Erythroblast (primary cell): ENCODE measurements around the gene ERICH2.
A peak's percentile ranks its signal among the peaks of the same experiment; 100 is the strongest.
"Not testable (repeated sequence)": the region's sequence is repeated elsewhere in the genome, so short reads cannot be mapped to it uniquely, and the experiment has no call there.

Source experiments
- DNase-seq, 2 experiments: peaks; one replicate each; lab custom pipeline; 2025; lab: John Stamatoyannopoulos, UW
- GATA1 ChIP-seq: IDR thresholded peaks from 2 replicates; pipeline ENCODE4 v1.6.1; 2011; ENCODE audit warnings: low read depth, mild to moderate bottlenecking, control low read depth, low read length, moderate library complexity
- POLR2A ChIP-seq: IDR thresholded peaks from 2 replicates; pipeline ENCODE4 v1.6.1; 2011; ENCODE audit warnings: mild to moderate bottlenecking, low read length

Gene ERICH2, protein sequence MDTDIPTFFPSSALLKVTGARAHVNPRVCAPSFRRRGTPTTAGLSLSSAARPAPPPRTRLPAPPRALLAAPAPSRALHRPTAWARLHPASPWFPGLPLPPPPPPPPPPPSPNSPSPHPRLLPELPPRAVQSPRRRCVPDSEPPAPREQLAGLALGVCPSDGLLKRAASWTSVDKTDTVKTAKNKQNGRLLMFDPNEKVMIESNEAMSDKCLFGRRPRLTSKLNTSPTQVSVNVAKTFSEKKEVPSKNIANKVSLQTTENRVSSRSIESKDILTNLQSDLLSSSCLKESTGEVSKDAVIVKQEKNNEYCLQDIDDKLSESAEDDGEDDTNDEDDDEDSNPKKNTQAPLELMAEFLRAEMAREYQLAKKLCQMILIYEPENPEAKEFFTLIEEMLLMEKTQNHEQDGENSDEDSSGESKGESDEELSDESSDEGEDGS

DNA sequence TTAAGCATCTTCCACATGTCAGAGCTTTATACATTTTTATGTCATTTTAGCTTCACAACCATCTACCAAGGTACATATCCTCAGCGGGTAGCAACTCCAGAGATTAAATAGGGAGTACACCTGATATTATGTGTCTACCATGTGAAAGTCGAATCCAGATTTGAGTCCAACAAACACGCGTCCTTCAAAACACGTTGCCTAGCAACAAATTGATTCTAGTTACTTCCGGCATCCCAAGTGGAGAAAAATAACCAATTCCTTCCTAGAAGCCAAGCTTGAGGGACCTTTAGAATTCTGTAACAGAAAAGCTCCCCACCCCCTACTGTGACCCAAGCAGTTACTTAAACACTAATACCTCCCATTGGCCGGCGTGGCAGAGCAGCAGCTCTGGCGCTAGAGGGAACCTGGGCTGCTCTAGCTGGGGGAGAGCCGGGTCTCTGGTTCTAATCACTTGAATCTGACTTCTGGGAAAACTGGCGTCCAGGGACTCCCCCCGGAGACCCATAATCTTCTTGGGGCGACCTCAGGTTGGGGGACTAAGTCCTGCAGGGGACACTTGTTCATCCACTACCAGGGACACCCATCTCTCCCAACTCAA, at the start of gene ERICH2:
TSS of gene ERICH2 (plus strand) at position 371 of the 598 bp plus-strand sequence. CDS start 304 bp downstream, outside the sequence.
- TF ChIP-seq GATA1, result no peak
- peak; percentile 54 for TF ChIP-seq POLR2A
- DNase-seq, result peak; percentile 64

DNA sequence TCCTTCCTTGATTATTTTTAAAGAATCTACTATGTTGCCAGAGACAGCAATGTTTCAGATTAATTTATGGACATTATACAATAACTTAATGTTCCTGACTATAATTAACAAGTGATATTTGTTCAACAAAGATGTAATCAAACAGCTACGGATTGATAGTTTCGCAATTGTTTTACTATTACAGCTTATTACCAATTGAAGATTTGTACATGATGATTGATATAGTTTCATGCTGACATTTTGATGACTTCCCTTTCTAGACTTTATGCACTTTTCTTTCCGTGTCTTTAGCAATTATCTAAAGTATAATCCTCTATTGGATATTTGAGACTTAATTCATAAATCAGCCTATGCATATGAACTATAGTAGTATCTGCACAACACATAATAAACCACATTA, 48.5 kb upstream of the ERICH2 start:
- TF ChIP-seq POLR2A (no peak), GATA1 (no peak)

GRCh38 chr2:170722301-170722700, 47.9 kb upstream of the ERICH2 start:
- TF ChIP-seq POLR2A (no peak), GATA1 (no peak)
- no peak for DNase-seq

More for the DNA sequence above, 48.5 kb upstream of the ERICH2 start:
- no peak for DNase-seq

DNA sequence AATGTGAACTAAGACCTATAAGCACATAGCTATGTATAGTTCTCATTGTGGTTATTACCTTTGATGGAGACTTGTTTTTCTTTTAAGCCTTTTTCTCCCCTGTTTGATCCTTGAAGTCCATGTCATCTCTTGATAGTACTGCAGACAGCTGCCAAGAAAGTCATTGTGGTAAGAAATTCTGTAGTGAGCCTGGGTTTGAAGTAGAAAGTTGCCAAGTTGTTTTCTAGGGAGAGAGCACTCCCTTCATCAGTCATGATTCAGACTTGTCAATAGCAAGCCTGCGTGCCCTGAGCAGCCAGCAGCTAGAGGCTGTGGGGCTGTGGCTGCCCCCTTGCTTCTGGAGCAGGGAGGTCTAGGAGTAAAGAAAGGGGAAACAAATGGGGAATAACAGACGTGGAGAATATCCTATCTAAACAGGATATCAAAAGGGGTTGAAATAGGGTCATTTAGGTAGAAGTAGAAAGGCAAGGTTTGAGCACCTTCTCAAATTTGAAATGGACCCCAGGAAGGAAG, 46.7 kb upstream of the ERICH2 start:
- DNase-seq, result no peak
- no peak for TF ChIP-seq POLR2A
- TF ChIP-seq GATA1, result no peak

DNA sequence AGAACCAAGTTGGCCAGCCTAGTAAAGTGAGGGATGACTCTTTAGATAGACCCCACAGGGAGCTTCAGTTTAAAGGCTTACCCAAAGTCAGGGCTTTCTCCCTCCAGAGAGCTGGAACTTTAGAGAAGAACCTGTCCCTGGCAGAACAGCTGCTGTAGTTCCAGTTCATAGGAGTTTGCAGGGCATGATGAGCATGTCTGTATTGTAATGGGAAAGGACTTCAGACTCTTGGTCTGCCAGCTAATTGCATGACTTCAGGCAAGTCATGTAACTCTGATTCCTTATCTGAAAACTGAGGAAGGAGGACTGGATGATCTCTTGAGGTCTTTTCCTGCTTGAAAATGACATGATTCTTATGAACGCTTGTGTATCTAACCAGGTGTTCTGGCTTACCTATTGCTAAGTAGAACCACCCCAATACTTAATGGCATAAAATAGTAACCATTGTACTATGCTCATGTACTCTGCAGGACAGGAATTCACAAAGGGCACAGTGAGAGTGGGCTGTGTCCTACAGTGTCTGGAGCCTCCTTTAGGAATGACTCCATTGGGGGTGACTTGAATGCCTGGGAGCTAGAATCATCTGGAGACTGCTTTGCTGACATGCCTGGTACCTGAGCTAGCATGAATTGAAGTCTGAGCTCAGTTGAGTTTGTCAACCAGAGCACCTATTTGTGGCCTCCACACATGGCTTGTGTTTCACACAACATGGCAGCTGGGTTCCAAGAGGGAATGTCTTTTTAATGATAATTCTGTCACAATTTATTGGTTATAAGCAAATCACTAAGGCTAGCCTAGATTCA, 36.2 kb upstream of the ERICH2 start:
- DNase-seq, result no peak
- no peak for TF ChIP-seq POLR2A
- no peak for TF ChIP-seq GATA1

GRCh38 chr2:170734601-170735000, 35.6 kb upstream of the ERICH2 start:
- DNase-seq, result not testable (repeated sequence)

GRCh38 chr2:170736628-170737027, 33.5 kb upstream of the ERICH2 start:
- no peak for DNase-seq
- TF ChIP-seq GATA1, result no peak
- TF ChIP-seq POLR2A, result no peak

DNA sequence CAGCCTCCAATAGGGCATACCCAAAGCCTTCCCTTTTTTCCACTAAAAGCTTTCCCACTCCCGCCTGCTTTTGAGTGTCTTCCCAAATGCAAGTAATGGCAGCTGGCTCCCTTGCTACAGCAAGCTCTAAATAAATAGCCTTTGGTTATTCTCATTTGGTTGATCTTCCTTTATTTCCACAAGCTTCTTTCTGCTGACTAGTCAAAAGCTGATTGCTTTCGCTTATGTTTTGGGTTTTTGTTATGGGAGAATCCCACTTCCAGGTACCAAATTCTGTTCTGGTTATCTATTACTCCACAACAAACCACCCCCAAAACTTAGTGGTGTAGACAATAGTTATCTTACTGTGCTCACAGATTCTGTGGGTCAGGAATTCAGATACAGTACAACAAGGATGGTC, 32.8 kb upstream of the ERICH2 start:
- TF ChIP-seq POLR2A (no peak), GATA1 (no peak)

GRCh38 chr2:170737821-170738220, 32.4 kb upstream of the ERICH2 start:
- TF ChIP-seq POLR2A (no peak), GATA1 (no peak)
- DNase-seq, result no peak

More for the DNA sequence above, 32.8 kb upstream of the ERICH2 start:
- no peak for DNase-seq

DNA sequence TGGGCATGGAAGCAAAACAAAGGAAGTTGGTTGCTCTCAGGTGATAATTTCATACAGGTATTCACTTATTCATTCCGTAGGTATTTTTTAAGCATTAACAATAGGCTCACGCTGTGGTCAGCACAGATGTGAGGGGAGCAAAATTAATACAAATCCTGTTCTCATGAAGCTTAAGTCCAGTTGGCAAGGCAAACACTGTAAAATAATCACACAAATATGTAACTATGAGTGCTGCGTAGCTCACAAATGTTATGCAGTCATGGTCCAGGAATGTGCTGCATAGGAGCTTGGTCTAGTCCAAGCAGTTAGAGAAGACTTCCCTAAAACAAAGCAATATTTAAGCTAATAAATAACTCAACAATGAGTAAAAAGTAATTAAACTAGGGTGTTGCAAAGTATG, 31.1 kb upstream of the ERICH2 start:
- no peak for TF ChIP-seq GATA1
- TF ChIP-seq POLR2A, result no peak
- DNase-seq, result no peak

DNA sequence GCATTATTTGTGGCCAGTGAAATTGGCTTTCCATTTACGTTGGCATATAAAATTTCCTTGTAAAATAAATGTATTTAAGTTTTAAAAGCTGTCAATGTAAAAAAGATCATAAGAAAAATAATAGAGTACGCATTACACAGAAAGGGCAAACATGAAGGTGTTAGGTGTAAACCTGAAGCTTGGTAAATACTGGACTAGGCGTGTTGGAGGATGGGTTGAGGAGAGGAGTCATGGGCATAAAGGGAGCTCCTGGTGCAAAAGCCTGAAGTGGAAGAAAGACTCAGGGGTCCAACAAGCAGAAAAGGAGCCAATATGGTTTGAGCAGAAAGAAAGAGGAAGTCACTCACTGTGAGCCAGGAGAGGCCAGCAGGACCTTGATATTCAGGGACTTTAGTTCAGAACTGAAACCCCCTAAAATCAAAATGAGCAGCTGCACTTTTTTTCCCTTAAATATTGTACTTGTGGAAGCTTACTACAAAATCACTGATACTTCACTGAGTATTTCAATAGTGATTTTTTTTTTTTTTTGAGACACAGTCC, 30.6 kb upstream of the ERICH2 start:
- no peak for DNase-seq
- no peak for TF ChIP-seq GATA1
- TF ChIP-seq POLR2A, result no peak

DNA sequence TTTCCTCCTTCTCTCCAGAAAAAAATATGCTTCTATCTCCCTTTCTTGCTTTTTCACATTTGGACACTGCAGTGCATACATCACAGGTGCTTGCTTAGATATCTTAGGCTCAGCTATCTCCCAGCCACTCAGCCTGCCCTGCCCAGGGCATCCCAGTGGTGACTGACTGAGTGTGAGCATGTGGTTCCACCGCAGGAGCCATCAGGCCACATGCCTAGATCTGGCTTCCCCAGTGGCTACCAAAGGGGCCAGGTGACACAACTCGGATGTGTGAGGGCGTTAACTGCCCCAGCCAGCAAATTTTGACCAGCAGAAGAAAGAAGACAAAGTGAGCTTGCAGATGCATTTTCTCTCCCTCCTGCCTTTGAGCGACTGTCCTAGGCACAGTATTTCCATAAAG, 29.5 kb upstream of the ERICH2 start:
- TF ChIP-seq GATA1 (no peak), POLR2A (no peak)

GRCh38 chr2:170742000-170742399, 28.2 kb upstream of the ERICH2 start:
- TF ChIP-seq POLR2A (no peak), GATA1 (no peak)

More for the DNA sequence above, 29.5 kb upstream of the ERICH2 start:
- DNase-seq, result peak in 1 of 2 experiments; percentile 7

More at GRCh38 chr2:170742000-170742399, 28.2 kb upstream of the ERICH2 start:
- no peak for DNase-seq
